Neural progenitor cell (in vitro differentiated cells): ENCODE measurements around the gene GSDMA. TPM values are rescaled to one million over a fixed set of nuclear protein-coding genes. Genes with fewer than 3 reads are reported as not detected.

Experiments used
- DNase-seq: peaks from one replicate; pipeline ENCODE4 v3.0.0-alpha.2; 2016; ENCODE audit warnings: low spot score
- H2AFZ ChIP-seq: fragments of 200-600 bp; sonication (generic); replicated peaks from 2 replicates; pipeline ENCODE4 v1.6.1; 2016; ENCODE audit warnings: antibody characterized with exemption
- H3F3A ChIP-seq: fragments of 200-600 bp; sonication (generic); 2 replicates; pipeline ENCODE4 v1.6.1; 2016; ENCODE audit warnings: antibody characterized with exemption, low read depth
- H3K27ac ChIP-seq: fragments of 200-600 bp; sonication (generic); 2 replicates; pipeline ENCODE4 v1.5.1; 2016; ENCODE audit warnings: mild to moderate bottlenecking
- H3K27me3 ChIP-seq: fragments of 200-600 bp; sonication (generic); 2 replicates; pipeline ENCODE4 v1.6.1; 2016; ENCODE audit warnings: mild to moderate bottlenecking, moderate library complexity
- H3K36me3 ChIP-seq: fragments of 200-600 bp; sonication (generic); 2 replicates; pipeline ENCODE4 v1.5.1; 2016
- H3K4me1 ChIP-seq: fragments of 200-600 bp; sonication (generic); 2 replicates; pipeline ENCODE4 v1.6.1; 2016; ENCODE audit warnings: mixed run types
- H3K4me2 ChIP-seq: fragments of 200-600 bp; sonication (generic); 2 replicates; pipeline ENCODE4 v1.6.1; 2016
- H3K4me3 ChIP-seq: fragments of 200-600 bp; sonication (generic); 2 replicates; pipeline ENCODE4 v1.5.1; 2016
- H3K79me2 ChIP-seq: fragments of 200-600 bp; sonication (generic); 2 replicates; pipeline ENCODE4 v1.6.1; 2016; ENCODE audit warnings: low read depth
- H3K9ac ChIP-seq: fragments of 200-600 bp; sonication (generic); 2 replicates; pipeline ENCODE4 v1.6.1; 2016
- H3K9me3 ChIP-seq: fragments of 200-600 bp; sonication (generic); 2 replicates; pipeline ENCODE4 v1.5.1; 2016; ENCODE audit warnings: low read depth
- H4K20me1 ChIP-seq: fragments of 200-600 bp; sonication (generic); 2 replicates; pipeline ENCODE4 v1.6.1; 2016; ENCODE audit warnings: low read depth
- H3K27ac Mint-ChIP-seq: 3 replicates; pipeline ENCODE4 v1.8.0; 2021; ENCODE audit warnings: mixed read lengths
- H3K27me3 Mint-ChIP-seq: 2 replicates; pipeline ENCODE4 v1.8.0; 2022; ENCODE audit warnings: low read depth, mild to moderate bottlenecking, inconsistent platforms, moderate library complexity, mixed read lengths; ENCODE audit not compliant: insufficient read depth
- H3K36me3 Mint-ChIP-seq: 3 replicates; pipeline ENCODE4 v1.8.0; 2021; ENCODE audit warnings: mixed read lengths
- H3K4me1 Mint-ChIP-seq: 3 replicates; pipeline ENCODE4 v1.8.0; 2021; ENCODE audit warnings: mixed read lengths
- H3K4me3 Mint-ChIP-seq: 3 replicates; pipeline ENCODE4 v1.8.0; 2021; ENCODE audit warnings: mild to moderate bottlenecking, moderate library complexity, mixed read lengths
- H3K9me3 Mint-ChIP-seq: 3 replicates; pipeline ENCODE4 v1.8.0; 2020; ENCODE audit warnings: mixed read lengths
- EZH2 ChIP-seq: fragments of 200-600 bp; sonication (generic); IDR thresholded peaks from 2 replicates; pipeline ENCODE4 v1.6.1; 2017; ENCODE audit warnings: antibody characterized with exemption, mild to moderate bottlenecking, moderate library complexity
- EZH2phosphoT487 ChIP-seq: fragments of 200-600 bp; sonication (generic); IDR thresholded peaks from 2 replicates; pipeline ENCODE4 v1.6.1; 2017; ENCODE audit warnings: antibody characterized with exemption
- total RNA-seq: library from RNA; depleted of rRNA; stranded (reverse); fragments of >200 nt; gene quantifications from 2 replicates; pipeline ENCODE4 v1.2.3, GENCODE V29; 2015; ENCODE audit warnings: low replicate concordance
- TF ChIP-seq, protein P1 (sequence below): fragments of 200-600 bp; sonication (generic); IDR thresholded peaks from 2 replicates; pipeline ENCODE4 v1.5.1; 2017; ENCODE audit warnings: antibody characterized with exemption, mild to moderate bottlenecking

GSDMA gene
- total RNA-seq, 1 donor from 2014 or later, result not detected

DNA sequence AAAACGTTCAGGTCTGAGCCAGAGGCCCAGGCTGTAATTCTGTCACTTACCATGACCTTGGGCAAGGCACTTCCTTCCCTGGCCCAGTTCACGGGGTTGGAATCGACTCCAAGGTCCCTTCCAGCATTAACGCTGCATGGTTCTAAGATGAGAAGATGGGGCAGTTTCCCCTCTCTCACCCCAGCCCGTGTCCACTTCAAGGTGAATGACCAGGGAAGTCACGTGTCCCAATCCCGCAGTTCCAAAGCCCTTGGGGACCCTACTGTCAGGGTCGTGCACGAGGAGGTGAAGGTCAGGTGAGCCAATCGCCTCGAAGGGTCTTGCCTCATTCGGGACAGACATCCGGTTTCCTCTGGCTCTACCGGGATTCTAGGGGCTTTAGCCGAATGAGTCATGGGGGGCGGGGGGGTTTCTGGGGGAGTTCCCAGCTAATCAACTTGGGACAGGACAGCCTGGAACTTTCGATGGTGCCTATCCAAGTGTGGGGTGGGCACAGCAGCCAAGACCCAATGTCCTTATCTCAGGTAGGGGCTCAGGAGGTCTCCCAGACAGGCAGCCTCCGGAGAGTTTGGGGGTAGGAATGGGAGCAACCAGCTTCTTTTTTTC lies 51.7 kb downstream of the GSDMA start:
- Mint-ChIP-seq H3K4me1 (peaks cover 38% of the 10 kb centered on the region), H3K27me3 (peaks cover 2% of the 10 kb centered on the region), H3K27ac (no peak overlapping the region), H3K4me3 (no peak overlapping the region), H3K9me3 (no peaks in the 10 kb centered on the region), H3K36me3 (peaks cover 4% of the 10 kb centered on the region)
- Histone ChIP-seq H3K36me3 (no peaks in the 10 kb centered on the region), H3K27me3 (no peaks in the 10 kb centered on the region), H3K4me1 (peaks cover 30% of the 10 kb centered on the region), H3F3A (peaks cover 18% of the 10 kb centered on the region), H3K9ac (no peak overlapping the region), H4K20me1 (peaks cover 4% of the 10 kb centered on the region), H3K4me2 (peak overlapping the region; percentile 55), H3K9me3 (no peaks in the 10 kb centered on the region), H2AFZ (peak overlapping the region; percentile 13), H3K27ac (no peak overlapping the region), H3K79me2 (no peaks in the 10 kb centered on the region), H3K4me3 (no peak overlapping the region)
- TF ChIP-seq, protein P1, sequence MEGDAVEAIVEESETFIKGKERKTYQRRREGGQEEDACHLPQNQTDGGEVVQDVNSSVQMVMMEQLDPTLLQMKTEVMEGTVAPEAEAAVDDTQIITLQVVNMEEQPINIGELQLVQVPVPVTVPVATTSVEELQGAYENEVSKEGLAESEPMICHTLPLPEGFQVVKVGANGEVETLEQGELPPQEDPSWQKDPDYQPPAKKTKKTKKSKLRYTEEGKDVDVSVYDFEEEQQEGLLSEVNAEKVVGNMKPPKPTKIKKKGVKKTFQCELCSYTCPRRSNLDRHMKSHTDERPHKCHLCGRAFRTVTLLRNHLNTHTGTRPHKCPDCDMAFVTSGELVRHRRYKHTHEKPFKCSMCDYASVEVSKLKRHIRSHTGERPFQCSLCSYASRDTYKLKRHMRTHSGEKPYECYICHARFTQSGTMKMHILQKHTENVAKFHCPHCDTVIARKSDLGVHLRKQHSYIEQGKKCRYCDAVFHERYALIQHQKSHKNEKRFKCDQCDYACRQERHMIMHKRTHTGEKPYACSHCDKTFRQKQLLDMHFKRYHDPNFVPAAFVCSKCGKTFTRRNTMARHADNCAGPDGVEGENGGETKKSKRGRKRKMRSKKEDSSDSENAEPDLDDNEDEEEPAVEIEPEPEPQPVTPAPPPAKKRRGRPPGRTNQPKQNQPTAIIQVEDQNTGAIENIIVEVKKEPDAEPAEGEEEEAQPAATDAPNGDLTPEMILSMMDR, result no peak
- TF ChIP-seq EZH2phosphoT487 (no peak), EZH2 (no peak)
- DNase-seq, result no peak

- Histone ChIP-seq H3K4me1 (peaks cover 31% of the 10 kb centered on the region), H3K9me3 (no peaks in the 10 kb centered on the region), H3K9ac (no peak within 1 kb of the TSS), H3K79me2 (no peaks in the 10 kb centered on the region), H3F3A (peaks cover 21% of the 10 kb centered on the region), H3K4me3 (no peak within 1 kb of the TSS), H3K36me3 (no peaks in the 10 kb centered on the region), H3K27ac (no peak within 1 kb of the TSS), H3K4me2 (peak within 1 kb of the TSS; percentile 55), H4K20me1 (peaks cover 4% of the 10 kb centered on the region), H2AFZ (peak within 1 kb of the TSS; percentile 13), H3K27me3 (no peaks in the 10 kb centered on the region)
- Mint-ChIP-seq H3K4me1 (peaks cover 38% of the 10 kb centered on the region), H3K27me3 (peaks cover 2% of the 10 kb centered on the region), H3K36me3 (peaks cover 4% of the 10 kb centered on the region), H3K4me3 (no peak within 1 kb of the TSS), H3K27ac (peak within 1 kb of the TSS; percentile 46), H3K9me3 (no peaks in the 10 kb centered on the region)
- TF ChIP-seq EZH2phosphoT487 (no peak), EZH2 (no peak)
- TF ChIP-seq, protein P1, result no peak
- peak; percentile 53 for DNase-seq
Observed at GRCh38 chr17:40015005-40015997, 52.5 kb downstream of the GSDMA start, which contains the start of gene CSF3. CSF3 (plus strand) TSS chr17:40015440; CDS start chr17:40015475, 35 bp downstream.

DNA sequence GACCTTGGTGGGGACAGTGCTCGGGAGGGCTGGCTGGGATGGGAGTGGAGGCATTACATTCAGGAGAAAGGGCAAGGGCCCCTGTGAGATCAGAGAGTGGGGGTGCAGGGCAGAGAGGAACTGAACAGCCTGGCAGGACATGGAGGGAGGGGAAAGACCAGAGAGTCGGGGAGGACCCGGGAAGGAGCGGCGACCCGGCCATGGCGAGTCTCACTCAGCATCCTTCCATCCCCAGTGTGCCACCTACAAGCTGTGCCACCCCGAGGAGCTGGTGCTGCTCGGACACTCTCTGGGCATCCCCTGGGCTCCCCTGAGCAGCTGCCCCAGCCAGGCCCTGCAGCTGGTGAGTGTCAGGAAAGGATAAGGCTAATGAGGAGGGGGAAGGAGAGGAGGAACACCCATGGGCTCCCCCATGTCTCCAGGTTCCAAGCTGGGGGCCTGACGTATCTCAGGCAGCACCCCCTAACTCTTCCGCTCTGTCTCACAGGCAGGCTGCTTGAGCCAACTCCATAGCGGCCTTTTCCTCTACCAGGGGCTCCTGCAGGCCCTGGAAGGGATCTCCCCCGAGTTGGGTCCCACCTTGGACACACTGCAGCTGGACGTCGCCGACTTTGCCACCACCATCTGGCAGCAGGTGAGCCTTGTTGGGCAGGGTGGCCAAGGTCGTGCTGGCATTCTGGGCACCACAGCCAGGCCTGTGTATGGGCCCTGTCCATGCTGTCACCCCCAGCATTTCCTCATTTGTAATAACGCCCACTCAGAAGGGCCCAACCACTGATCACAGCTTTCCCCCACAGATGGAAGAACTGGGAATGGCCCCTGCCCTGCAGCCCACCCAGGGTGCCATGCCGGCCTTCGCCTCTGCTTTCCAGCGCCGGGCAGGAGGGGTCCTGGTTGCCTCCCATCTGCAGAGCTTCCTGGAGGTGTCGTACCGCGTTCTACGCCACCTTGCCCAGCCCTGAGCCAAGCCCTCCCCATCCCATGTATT lies 53.5 kb downstream of the GSDMA start:
- H3K9me3 ChIP-seq, result no peaks in the 10 kb centered on the region
- H3K4me1 ChIP-seq, result peaks cover 31% of the 10 kb centered on the region
- TF ChIP-seq, protein P1, result no peak
- H3K27me3 Mint-ChIP-seq, result peaks cover 2% of the 10 kb centered on the region
- peak overlapping the region; percentile 46 for H3K27ac Mint-ChIP-seq
- H2AFZ ChIP-seq, result no peak overlapping the region
- H3K4me3 ChIP-seq, result no peak overlapping the region
- peaks cover 4% of the 10 kb centered on the region for H4K20me1 ChIP-seq
- no peaks in the 10 kb centered on the region for H3K9me3 Mint-ChIP-seq
- peaks cover 5% of the 10 kb centered on the region for H3K36me3 Mint-ChIP-seq
- no peaks in the 10 kb centered on the region for H3K79me2 ChIP-seq
- H3K36me3 ChIP-seq, result no peaks in the 10 kb centered on the region
- H3K4me1 Mint-ChIP-seq, result peaks cover 38% of the 10 kb centered on the region
- no peak overlapping the region for H3K27ac ChIP-seq
- no peak overlapping the region for H3K4me3 Mint-ChIP-seq
- H3K27me3 ChIP-seq, result no peaks in the 10 kb centered on the region
- H3K4me2 ChIP-seq, result no peak overlapping the region
- H3F3A ChIP-seq, result peaks cover 21% of the 10 kb centered on the region
- no peak overlapping the region for H3K9ac ChIP-seq
- no peak for DNase-seq
